ENCODE results near the gene IPO9.

DNA sequence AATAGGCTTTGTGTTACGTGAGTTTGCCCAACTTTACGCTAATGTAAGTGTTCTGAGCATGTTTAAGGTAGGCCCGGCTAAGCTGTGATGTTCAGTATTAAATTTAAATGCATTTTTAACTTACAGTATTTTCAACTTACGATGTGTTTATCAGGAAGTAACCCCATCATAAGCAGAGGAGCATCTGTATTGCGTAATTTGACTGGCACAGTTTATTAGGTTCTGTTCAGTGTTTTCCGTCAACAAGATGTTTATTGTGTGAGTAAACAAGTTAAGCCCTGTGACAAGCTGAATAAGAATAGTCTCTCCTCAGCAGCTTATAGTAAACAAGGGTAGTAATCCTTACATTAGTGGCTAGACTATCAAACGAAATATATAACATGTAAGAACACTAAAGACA, 32.5 kb downstream of the IPO9 start:
- no peak for TF ChIP-seq CTCF (IDR thresholded peaks at IDR 0.05)
- TF ChIP-seq POLR2A (IDR thresholded peaks at IDR 0.05) = no peak
